ENCODE data around the gene CRYZL1.

The CRYZL1 gene

DNA sequence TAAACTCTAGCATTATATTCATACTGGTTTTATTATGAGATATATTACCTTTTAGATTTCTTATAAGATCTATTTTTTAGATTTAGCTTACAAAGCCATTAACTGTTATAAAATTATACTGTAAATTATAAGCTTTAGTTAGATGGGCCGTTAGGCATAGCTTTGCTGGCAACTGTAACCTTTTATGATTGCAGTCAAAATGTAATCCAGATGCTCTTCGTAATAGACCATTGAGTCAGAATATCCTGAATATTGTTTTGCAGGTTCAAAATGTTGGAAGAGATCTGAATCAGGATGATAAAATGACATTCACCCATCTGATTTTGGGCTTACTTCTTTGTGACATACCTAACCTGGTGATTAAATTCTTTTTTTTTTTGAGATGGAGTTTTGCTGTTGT is 21.7 kb upstream of the CRYZL1 start:
- H3K9me3 ChIP-seq (ENCODE audit: insufficient read depth, low read length): no peaks in the 10 kb centered on the region
- H3K4me1 ChIP-seq (ENCODE audit: low read length): peaks cover 4% of the 10 kb centered on the region; the same call in 1 of the 2 replicates
- no peak overlapping the region for H3K27ac ChIP-seq (ENCODE audit: low read length)
- no peaks in the 10 kb centered on the region for H3K79me2 ChIP-seq (ENCODE audit: low read length)
- H3K4me3 ChIP-seq (ENCODE audit: low read length): no peak overlapping the region
- H3K4me2 ChIP-seq (ENCODE audit: low read length): no peak overlapping the region
- H3K27me3 ChIP-seq (ENCODE audit: low read depth, low read length): no peaks in the 10 kb centered on the region
- no peaks in the 10 kb centered on the region for H4K20me1 ChIP-seq (ENCODE audit: insufficient read depth, low read length)
- H2AFZ ChIP-seq (ENCODE audit: low read depth, low read length): no peak overlapping the region
- no peaks in the 10 kb centered on the region for H3K36me3 ChIP-seq (replicated peaks; ENCODE audit: low read depth, low read length)
- no peak for TF ChIP-seq EZH2phosphoT487 (IDR thresholded peaks at IDR 0.05; ENCODE audit: low read depth)
- TF ChIP-seq, protein P1, sequence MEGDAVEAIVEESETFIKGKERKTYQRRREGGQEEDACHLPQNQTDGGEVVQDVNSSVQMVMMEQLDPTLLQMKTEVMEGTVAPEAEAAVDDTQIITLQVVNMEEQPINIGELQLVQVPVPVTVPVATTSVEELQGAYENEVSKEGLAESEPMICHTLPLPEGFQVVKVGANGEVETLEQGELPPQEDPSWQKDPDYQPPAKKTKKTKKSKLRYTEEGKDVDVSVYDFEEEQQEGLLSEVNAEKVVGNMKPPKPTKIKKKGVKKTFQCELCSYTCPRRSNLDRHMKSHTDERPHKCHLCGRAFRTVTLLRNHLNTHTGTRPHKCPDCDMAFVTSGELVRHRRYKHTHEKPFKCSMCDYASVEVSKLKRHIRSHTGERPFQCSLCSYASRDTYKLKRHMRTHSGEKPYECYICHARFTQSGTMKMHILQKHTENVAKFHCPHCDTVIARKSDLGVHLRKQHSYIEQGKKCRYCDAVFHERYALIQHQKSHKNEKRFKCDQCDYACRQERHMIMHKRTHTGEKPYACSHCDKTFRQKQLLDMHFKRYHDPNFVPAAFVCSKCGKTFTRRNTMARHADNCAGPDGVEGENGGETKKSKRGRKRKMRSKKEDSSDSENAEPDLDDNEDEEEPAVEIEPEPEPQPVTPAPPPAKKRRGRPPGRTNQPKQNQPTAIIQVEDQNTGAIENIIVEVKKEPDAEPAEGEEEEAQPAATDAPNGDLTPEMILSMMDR (IDR thresholded peaks at IDR 0.05; ENCODE audit: low read depth, low read length): no peak
- no peak overlapping the region for H3K9ac ChIP-seq (ENCODE audit: low read length)

DNA sequence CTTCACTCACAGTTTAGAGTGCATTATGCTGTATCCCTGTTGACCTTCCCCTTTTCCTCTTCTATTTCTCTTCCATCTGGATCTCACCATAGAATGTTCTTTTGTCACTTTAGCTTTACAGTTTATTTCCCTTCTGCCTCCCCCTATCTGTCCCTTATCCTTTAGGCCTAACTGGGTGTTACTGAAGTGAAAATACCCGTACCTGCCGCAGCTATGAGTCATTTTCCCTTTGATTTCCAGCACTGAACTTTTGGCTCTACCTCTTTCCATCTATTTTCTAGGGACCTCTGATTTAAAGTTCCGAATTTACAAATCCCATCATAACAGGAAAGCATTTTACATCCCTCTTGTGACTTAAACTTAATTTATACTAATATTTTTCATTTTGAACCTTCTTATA is 20.5 kb upstream of the CRYZL1 start:
- Histone ChIP-seq H3K27ac (ENCODE audit: low read length) (no peak overlapping the region), H3K9ac (ENCODE audit: low read length) (no peak overlapping the region), H3K4me1 (ENCODE audit: low read length) (no peaks in the 10 kb centered on the region), H3K27me3 (ENCODE audit: low read depth, low read length) (no peaks in the 10 kb centered on the region), H2AFZ (ENCODE audit: low read depth, low read length) (no peak overlapping the region), H3K79me2 (ENCODE audit: low read length) (no peaks in the 10 kb centered on the region), H3K9me3 (ENCODE audit: insufficient read depth, low read length) (no peaks in the 10 kb centered on the region), H3K4me3 (ENCODE audit: low read length) (no peak overlapping the region), H3K36me3 (replicated peaks; ENCODE audit: low read depth, low read length) (no peaks in the 10 kb centered on the region), H4K20me1 (ENCODE audit: insufficient read depth, low read length) (no peaks in the 10 kb centered on the region), H3K4me2 (ENCODE audit: low read length) (no peak overlapping the region)
- TF ChIP-seq, protein P1 (IDR thresholded peaks at IDR 0.05; ENCODE audit: low read depth, low read length): no peak
- TF ChIP-seq EZH2phosphoT487 (IDR thresholded peaks at IDR 0.05; ENCODE audit: low read depth): no peak

DNA sequence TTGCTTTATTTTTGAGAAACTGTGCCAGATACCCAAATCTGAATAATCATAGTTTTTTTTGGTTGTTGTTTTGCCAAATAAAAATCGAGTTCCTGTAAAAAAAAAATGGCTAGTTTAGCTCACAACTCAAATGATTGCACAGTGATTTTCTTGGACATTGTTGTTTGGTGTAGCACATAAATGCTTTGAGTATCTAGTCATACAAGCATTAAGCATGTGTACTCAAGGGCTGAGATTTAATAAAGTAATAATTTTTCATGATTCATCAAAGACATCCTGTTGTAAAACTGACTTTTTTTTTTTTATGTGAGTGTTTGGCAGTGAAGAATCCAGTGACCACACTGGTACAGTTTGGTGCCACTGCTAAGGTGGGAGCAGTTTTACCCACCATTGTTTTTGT is 19.6 kb upstream of the CRYZL1 start:
- TF ChIP-seq, protein P1 (IDR thresholded peaks at IDR 0.05; ENCODE audit: low read depth, low read length): no peak
- no peak for TF ChIP-seq EZH2phosphoT487 (IDR thresholded peaks at IDR 0.05; ENCODE audit: low read depth)

DNA sequence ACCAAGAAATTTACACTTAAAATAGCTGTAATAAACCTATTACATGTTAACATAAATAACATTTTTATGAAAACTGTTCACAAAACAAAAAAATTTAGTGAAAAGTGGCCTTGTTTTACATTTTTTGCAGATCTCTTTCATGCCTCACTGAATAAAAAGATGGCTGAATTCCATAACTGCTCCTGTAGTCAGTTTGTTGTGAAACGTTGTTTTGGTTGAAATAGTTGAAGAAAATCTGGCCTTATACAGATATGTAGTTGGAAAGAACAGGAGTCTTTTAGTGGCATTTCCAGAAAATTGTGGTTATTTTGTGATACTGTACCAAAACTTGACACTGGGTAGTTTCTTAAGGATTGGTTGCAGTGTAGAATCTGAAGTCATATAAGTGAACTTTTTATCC is 18.9 kb upstream of the CRYZL1 start:
- H3K79me2 ChIP-seq (ENCODE audit: low read length): no peaks in the 10 kb centered on the region
- no peaks in the 10 kb centered on the region for H3K36me3 ChIP-seq (replicated peaks; ENCODE audit: low read depth, low read length)
- no peaks in the 10 kb centered on the region for H3K9me3 ChIP-seq (ENCODE audit: insufficient read depth, low read length)
- H3K9ac ChIP-seq (ENCODE audit: low read length): no peak overlapping the region
- no peak overlapping the region for H2AFZ ChIP-seq (ENCODE audit: low read depth, low read length)
- no peaks in the 10 kb centered on the region for H3K27me3 ChIP-seq (ENCODE audit: low read depth, low read length)
- H3K4me2 ChIP-seq (ENCODE audit: low read length): no peak overlapping the region
- no peak for TF ChIP-seq EZH2phosphoT487 (IDR thresholded peaks at IDR 0.05; ENCODE audit: low read depth)
- TF ChIP-seq, protein P1 (IDR thresholded peaks at IDR 0.05; ENCODE audit: low read depth, low read length): no peak
- no peak overlapping the region for H3K27ac ChIP-seq (ENCODE audit: low read length)
- no peaks in the 10 kb centered on the region for H3K4me1 ChIP-seq (ENCODE audit: low read length)
- no peaks in the 10 kb centered on the region for H4K20me1 ChIP-seq (ENCODE audit: insufficient read depth, low read length)
- no peak overlapping the region for H3K4me3 ChIP-seq (ENCODE audit: low read length)

More for the DNA sequence above, 19.6 kb upstream of the CRYZL1 start:
- no peak overlapping the region for H3K4me3 ChIP-seq (ENCODE audit: low read length)
- H3K9ac ChIP-seq (ENCODE audit: low read length): no peak overlapping the region
- no peaks in the 10 kb centered on the region for H3K4me1 ChIP-seq (ENCODE audit: low read length)
- H3K9me3 ChIP-seq (ENCODE audit: insufficient read depth, low read length): no peaks in the 10 kb centered on the region
- H2AFZ ChIP-seq (ENCODE audit: low read depth, low read length): no peak overlapping the region
- H3K79me2 ChIP-seq (ENCODE audit: low read length): no peaks in the 10 kb centered on the region
- no peaks in the 10 kb centered on the region for H3K36me3 ChIP-seq (replicated peaks; ENCODE audit: low read depth, low read length)
- no peak overlapping the region for H3K4me2 ChIP-seq (ENCODE audit: low read length)
- no peaks in the 10 kb centered on the region for H3K27me3 ChIP-seq (ENCODE audit: low read depth, low read length)
- H3K27ac ChIP-seq (ENCODE audit: low read length): no peak overlapping the region
- H4K20me1 ChIP-seq (ENCODE audit: insufficient read depth, low read length): no peaks in the 10 kb centered on the region

Data from OCI-LY3 (cell line).